UCSD-AML1 (cell line): ENCODE data around the gene SNX5.

Experiments used
- DNase-seq: peaks from one replicate; lab custom pipeline; 2025; ENCODE audit not compliant: unreplicated experiment; lab: John Stamatoyannopoulos, UW

Gene SNX5

DNA sequence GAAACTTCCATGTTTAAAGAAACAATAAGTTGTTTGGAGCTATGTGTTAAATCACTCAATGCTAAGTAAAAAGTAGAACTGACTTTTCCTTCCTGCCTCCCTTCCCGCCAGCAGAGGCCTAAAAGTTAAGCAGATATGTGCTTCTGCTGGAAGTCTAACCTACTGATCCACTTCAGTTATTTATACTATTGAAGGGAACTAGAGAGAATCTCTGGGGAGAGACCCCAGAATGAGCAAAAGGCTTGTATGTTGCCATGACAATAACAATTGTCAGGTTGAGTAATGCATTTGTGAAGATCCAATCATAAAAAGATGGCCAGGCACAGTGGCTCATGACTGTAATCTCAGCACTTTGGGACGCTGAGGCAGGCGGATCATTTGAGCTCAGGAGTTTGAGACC, 25.0 kb upstream of the SNX5 start:
- DNase-seq = no peak

DNA sequence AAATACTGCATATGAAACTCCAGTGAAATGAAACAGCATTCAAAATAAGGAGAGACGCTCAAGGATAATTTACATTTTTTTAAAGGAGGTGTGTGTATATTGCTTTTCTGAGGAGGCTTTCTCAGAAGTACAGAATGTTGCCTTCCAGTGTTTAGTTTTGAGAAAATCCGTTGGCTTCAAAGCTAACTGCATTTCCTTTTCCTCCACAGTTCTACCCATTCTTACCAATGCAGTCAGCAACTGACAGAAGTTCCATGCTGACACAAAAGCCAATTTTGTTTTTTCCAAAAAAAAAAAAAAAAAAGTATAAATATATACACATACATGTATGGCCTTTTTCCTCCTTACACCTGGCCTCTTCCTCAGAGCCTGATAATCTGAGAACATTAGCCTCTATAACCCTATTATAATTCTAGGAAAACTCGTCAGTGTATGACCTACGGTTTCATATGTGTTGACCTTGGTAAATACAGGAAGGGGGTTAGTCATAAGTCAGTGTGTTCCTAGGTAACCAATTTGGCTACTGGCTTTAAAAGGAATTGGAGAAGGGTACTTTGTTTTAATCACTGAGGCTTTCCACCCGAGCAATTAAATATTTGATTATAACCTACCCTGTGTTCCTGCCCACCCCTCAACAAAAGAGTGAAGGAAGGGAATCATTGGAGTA, 24.4 kb upstream of the SNX5 start:
- DNase-seq = no peak

GRCh38 chr20:17992224-17992637, 23.6 kb upstream of the SNX5 start:
- DNase-seq = no peak

DNA sequence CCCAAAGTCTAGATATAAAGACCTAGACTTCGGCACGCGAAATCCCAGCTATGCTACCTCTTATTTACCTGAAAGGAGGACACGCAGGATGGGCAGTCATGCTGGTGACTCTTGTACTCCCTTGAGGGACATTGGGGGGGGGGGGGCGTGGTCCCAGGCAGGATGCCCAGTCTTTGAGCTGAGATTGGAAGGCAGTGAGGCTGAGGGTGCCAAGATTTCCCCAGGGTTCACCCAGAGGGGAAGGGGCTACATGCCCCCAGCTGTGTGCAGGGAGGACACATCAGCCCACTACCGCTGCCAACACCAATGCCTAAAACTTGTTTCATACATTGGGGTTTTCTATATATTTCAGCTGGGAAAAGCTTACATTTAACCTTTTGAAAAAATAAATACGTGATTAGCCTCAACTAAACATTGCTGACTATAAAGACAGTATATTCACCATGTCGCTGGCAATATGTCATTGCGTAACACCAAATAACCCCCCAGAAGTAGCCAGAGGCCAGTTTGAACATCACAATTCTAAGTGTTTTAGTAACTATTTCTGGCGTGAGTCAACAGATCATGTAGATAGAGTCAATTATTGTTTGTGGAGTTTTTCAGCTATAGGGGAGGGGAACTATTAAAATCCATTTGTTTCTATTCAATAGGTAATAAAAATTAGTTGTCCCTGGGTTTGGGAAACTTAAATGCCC, 21.8 kb upstream of the SNX5 start:
- no peak for DNase-seq

DNA sequence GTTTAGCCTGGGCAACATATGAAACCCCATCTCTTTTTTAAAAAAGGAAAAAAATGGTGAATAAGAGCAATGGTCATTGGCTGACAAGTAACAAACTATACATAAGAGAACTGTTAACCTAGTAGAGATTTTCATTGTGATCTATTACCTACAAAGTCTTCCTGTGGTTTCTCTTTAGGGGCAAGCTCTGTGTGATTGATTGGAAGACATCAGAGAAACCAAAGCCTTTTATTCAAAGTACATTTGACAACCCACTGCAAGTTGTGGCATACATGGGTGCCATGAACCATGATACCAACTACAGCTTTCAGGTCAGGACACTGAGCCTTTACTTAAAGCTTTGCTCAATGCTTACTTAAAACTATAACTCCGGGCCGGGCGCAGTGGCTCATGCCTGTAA, 19.4 kb upstream of the SNX5 start:
- DNase-seq = no peak

DNA sequence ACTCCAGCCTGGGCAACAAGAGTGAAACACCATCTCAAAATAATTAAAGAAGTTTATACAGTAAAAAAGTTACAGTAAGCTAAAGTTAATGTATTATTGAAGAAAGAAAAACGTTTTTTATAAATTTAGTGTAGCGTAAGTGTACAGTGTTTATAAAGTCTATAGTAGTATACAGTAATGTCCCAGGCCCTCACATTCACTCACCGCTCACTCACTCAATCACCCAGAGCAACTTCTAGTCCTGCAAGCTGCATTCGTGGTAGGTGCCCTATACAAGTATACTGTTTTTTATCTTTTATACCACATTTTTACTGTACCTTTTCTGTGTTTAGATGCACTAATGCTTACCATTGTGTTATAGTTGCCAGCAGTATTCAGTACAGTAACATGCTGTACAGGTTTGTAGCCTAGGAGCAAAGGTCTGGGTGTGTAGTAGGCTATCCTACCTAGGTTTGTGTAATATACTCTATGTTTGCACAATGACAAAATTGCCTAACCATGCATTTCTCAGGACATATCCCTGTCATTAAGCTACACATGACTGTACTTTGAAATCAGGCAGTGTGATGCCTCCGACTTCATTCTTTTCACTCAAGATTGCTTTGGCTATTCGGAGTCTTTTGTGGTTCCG, 16.9 kb upstream of the SNX5 start:
- no peak for DNase-seq

- DNase-seq = no peak
Measured at GRCh38 chr20:17976305-17976704, 7.7 kb upstream of the SNX5 start.

DNA sequence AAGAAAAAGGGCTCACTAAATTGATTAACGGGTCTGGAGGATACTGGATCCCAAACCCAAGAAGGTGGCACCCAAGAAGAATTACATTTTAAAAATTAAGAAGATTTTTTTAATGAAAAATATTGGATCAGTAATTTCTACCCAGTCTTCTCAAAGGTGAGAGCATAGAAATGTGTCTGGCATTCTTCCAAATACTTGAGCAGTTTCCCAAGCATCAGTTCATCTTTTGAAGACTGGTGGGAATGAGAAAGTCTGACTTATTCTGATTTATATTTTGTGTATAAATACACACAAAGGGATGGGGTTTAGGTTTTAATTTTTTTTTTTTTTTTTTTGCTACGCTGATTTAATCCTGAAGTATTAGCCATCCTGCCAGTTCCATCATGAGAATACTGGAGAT, 3.5 kb upstream of the SNX5 start:
- DNase-seq = no peak

DNA sequence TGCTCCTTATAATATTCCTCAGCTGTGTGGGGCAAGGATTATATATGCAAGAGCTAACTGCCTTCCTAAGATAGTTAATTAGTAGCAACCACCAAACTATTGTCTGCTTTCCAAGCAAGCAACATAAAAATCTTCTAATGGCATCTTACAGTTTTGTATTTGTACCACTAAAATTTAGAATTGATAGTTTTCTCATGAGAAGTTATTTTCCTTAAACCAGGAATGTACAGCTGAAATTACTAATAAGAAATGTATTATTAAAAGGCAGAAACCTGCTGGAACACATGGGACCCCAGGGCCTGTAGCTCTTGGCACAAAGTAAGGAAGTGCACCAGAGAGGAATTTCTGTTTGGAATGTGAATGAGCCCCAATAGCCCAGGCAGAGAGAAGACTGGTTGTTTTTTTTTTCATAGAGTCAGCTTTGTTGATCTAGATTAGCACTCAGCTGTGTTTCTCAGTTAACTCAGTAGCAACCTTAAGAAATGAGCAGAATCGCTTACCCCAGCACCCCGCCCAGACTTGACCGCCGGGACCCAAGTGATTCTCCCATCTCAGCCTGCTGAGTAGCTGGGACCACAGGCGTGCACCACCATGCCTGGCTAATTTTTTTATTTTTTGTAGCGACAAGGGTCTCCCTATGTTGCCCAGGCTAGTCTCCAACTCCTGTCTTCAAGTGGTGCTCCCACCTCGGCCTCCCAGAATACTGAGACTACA, 2.9 kb upstream of the SNX5 start:
- no peak for DNase-seq

GRCh38 chr20:17969884-17970409, 1.4 kb upstream of the SNX5 start:
- DNase-seq = peak; percentile 59

DNA sequence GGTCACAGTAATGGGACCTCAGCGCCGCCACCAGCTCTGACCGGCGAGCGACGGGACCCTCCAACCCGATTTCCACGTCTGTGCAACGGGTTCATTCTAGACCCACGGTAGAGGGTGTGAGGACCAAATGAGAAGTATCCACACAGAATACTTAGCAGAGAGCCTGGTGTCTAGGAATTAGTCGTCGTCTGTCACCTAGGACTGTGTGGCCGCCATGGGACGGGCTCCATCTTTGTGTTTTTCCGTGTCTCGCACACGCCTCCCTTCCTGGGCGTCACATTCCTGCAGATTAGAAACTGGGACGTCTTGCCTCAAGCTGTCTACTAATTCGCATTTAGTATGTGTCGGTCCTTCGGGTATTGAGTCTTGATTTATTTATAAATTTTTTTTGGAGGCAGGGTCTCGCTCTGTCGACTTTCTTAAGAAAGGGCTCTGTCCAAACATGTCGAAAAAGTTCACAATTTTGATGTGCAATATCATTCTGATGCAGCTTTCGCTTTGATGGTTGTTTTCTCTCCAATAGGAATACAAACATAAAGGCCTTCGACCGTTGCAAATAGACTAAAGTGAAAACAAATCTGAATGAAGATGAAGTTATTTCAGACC, 787 bp upstream of the SNX5 start:
- peak; percentile 71 for DNase-seq

DNA sequence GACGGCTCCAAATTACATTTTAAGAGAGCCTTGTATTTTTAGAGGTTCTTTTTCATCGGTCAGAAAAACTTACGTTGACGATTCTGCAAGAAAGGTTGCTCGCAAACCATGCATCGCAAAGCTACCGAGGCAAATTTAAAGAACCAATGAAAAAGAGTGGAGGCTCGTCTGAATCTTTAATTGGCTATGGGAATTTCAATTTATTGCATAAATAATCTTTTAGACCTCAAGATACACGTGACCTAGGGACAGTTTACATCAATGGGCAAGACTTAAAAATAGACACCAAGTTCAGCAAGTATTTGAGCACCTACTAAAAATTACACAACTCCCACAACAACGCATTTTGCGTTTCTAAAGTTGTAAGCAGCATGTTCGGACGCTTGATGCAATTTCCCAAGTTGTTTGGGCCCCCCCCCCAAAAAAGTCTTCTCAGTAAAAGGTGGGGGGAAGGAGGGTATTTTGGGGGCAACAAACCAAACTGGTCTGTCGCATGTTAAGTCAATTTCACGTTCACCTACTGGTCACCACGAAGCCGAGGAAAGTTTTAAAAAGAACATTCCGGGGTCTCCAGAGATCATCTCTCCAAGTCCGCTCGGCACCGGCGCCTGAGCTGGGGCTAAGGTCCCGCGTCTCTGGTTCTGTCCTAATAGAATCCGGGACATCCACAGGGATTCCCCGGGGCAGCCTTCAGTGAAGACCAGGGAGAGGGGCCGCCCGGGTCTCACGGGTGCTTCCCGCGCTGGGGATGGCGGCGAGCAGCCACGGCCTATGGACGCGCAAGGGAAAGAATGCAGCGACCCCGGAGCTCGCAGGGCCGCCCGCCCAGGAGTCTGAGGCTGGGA, 851 bp downstream of the SNX5 start:
- no peak for DNase-seq

DNA sequence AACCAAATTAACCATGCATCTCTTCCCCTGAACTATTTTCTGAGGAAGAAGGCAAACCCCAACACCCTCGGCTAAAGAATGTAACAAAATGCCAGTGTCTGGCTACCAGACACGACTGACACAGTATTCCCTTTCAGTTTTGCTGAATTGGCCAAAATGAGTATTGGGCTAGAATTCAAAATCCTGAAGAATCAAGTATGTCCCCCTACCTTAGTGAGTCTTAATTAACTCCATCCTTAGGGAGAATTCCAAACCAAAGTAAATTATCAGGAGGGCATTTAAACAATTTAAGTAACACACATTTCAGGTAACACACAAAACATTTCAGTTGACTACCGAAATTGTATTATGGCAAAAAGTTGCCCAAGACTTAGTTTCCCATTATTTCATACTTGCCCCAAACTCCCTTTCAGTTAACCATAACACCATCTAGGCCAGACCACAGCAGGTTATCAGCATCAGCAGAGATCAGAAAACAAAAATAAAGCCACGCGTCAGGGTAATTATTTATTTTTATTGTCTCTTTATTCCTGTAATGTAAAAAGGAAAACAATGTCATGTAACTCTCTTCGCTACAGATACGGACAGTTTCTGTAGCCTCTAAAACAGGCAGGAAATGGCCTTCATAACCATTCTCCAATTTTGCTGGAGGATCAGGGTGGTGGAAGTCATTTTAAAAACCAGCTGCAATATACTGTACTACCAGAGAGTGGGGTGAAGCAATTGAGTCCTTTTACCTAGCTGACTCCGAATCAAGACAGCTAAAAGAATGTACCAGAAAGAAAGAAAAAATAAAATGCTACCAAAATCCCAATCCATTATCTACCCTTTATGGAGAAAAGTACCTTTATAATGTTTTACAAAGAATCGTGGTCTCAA, 1.9 kb downstream of the SNX5 start:
- DNase-seq = no peak

- DNase-seq = no peak
Measured at GRCh38 chr20:17965042-17965697, 3.4 kb downstream of the SNX5 start.

DNA sequence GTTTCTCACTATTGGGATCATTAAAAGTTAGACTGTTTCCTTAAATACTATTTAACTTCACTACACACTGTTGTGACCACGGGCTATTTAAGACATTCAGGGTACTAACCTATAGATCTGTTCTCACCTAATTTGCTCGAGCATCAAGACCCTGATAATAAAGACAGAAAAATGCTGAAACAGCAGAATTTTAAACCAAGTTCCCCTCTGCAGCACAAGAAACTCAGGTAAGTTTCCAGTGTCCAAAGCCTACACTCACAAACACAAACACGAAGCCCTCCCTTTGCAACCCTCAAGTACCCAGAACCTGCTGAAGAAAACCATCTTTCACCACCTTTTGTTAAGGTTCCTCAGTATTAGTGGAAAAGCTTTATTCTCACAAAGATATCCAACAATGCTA, 4.0 kb downstream of the SNX5 start:
- no peak for DNase-seq

DNA sequence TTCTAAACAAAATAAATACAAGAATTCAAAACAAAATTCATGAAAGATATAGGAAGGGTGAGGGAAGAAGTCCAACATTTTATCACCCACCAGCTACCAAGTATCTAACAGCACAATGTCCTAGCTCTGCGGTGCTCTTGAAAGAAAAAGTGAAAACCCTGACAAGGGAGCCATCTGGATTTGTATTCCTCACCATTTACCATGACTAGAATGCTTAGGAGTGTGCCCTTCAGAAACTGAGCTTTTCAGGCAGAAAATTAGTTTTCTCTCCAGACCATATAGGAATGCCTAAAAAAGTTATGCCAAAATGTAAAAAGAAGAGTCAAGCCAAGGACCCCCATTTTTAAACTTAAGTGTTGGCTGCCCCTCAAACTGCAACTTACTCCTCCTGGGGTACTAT, 4.5 kb downstream of the SNX5 start:
- DNase-seq = no peak

- no peak for DNase-seq
Measured at GRCh38 chr20:17963114-17963897, 5.3 kb downstream of the SNX5 start.

DNA sequence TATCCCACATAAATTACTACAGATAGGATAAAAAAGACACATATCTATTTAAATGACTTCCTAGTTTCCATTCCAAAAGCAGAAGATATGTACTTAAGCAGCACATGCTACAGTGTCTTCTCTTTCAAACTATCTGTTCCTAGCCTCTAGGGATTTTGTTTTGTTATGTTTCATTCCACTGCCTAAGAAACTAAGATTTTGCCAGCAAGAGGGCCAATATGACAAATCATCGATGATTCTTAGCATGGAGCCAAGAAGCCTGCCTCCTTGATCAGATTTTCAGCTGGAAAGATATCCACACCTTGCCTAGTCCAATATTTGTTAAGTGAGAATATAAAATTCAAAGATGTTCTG, 7.0 kb downstream of the SNX5 start:
- no peak for DNase-seq
